RWPE1 (cell line): ENCODE measurements around the gene SALL4.
"Not testable (repeated sequence)": the region's sequence is repeated elsewhere in the genome, so short reads cannot be mapped to it uniquely, and the experiment has no call there.

Experiments
- CTCF ChIA-PET: fragments of 350-600 bp; sonication (Branson Sonifier 250); formaldehyde crosslinking; extraction: SDS; loops from one replicate; lab custom pipeline; 2021; lab: Yijun Ruan, JAX
- POLR2A ChIA-PET: fragments of 400-600 bp; formaldehyde crosslinking; extraction: SDS; loops from one replicate; lab custom pipeline; 2020; ENCODE audit warnings: antibody characterized with exemption; ENCODE audit not compliant: low non-redundant PET; lab: Yijun Ruan, JAX
- DNase-seq: peaks from one replicate; pipeline ENCODE4 v3.0.0; 2012; ENCODE audit warnings: low spot score
- H3K27ac ChIP-seq: fragments of 450-650 bp; 2 replicates; pipeline ENCODE4 v1.5.1; 2017
- CTCF ChIP-seq: fragments of 450-650 bp; conservative IDR thresholded peaks from 2 replicates; pipeline ENCODE4 v1.5.1; 2017; ENCODE audit warnings: low read depth, mild to moderate bottlenecking

The SALL4 gene

GRCh38 chr20:51739722-51740249, 62.5 kb downstream of the SALL4 start:
- DNase-seq: no peak
- H3K27ac ChIP-seq: no peak overlapping the region
- POLR2A ChIA-PET: no interaction called here
- CTCF ChIA-PET: no interaction called here
- no peak for TF ChIP-seq CTCF

GRCh38 chr20:51738877-51739447, 63.4 kb downstream of the SALL4 start:
- TF ChIP-seq CTCF: no peak
- POLR2A ChIA-PET: no interaction called here
- CTCF ChIA-PET: interaction anchor here (0.6 to 0.9 kb wide), 2 partner anchors 62 to 304 kb away, joined by 3 read pairs; no protein-coding TSS in a partner anchor
- DNase-seq: peak; percentile 49
- H3K27ac ChIP-seq: no peak overlapping the region

- CTCF ChIA-PET: interaction anchor here (0.6 to 0.9 kb wide), 2 partner anchors 62 to 304 kb away, joined by 3 read pairs; no protein-coding TSS in a partner anchor
- POLR2A ChIA-PET, H3K27ac ChIP-seq, DNase-seq: not testable (repeated sequence)
Observed at GRCh38 chr20:51738261-51738660, 64.1 kb downstream of the SALL4 start.

- TF ChIP-seq CTCF: no peak
- no peak for DNase-seq
- POLR2A ChIA-PET: no interaction called here
- CTCF ChIA-PET: no interaction called here
- no peak overlapping the region for H3K27ac ChIP-seq
Observed at GRCh38 chr20:51736947-51737346, 65.4 kb downstream of the SALL4 start.

GRCh38 chr20:51735728-51736600, 66.4 kb downstream of the SALL4 start:
- no peak overlapping the region for H3K27ac ChIP-seq
- ChIA-PET POLR2A (interaction anchor here (0.5 kb wide), 1 partner anchor 25 kb away, joined by 9 read pairs; no protein-coding TSS in a partner anchor), CTCF (interaction anchor here (0.6 kb wide), 1 partner anchor 12 kb away, joined by 4 read pairs; no protein-coding TSS in a partner anchor)
- TF ChIP-seq CTCF: no peak
- no peak for DNase-seq

GRCh38 chr20:51734876-51735720, 67.2 kb downstream of the SALL4 start:
- no peak overlapping the region for H3K27ac ChIP-seq
- POLR2A ChIA-PET: interaction anchor here (0.5 kb wide), 1 partner anchor 24 kb away, joined by 9 read pairs; no protein-coding TSS in a partner anchor
- no peak for DNase-seq
- no peak for TF ChIP-seq CTCF
- CTCF ChIA-PET: no interaction called here
